Trophoblast cell (in vitro differentiated cells and primary cell): ENCODE results near the gene CTSA.

Experiments used
- DNase-seq, 2 donors: peaks; one replicate each; pipeline ENCODE4 v3.0.0-alpha.2; 2016
- H2AFZ ChIP-seq: 2 replicates; pipeline ENCODE4 v1.6.1; 2013; ENCODE audit warnings: low read length, moderate library complexity, mild to moderate bottlenecking; ENCODE audit not compliant: insufficient read depth, poor library complexity
- H2AK5ac ChIP-seq: 2 replicates; pipeline ENCODE4 v1.6.1; 2013; ENCODE audit warnings: mild to moderate bottlenecking, low read length
- H2BK120ac ChIP-seq: 2 replicates; pipeline ENCODE4 v1.6.1; 2013; ENCODE audit warnings: low read length, mild to moderate bottlenecking, moderate library complexity; ENCODE audit not compliant: insufficient read depth, poor library complexity
- H2BK12ac ChIP-seq: 2 replicates; pipeline ENCODE4 v1.6.1; 2013; ENCODE audit warnings: mild to moderate bottlenecking, low read length, moderate library complexity
- H2BK5ac ChIP-seq: 2 replicates; pipeline ENCODE4 v1.6.1; 2013; ENCODE audit warnings: low read length, low read depth, moderate library complexity, mild to moderate bottlenecking; ENCODE audit not compliant: poor library complexity
- H3K14ac ChIP-seq: 2 replicates; pipeline ENCODE4 v1.6.1; 2013; ENCODE audit warnings: mild to moderate bottlenecking, low read length
- H3K18ac ChIP-seq: 2 replicates; pipeline ENCODE4 v1.6.1; 2013; ENCODE audit warnings: mild to moderate bottlenecking, low read length
- H3K23ac ChIP-seq: 2 replicates; pipeline ENCODE4 v1.6.1; 2013; ENCODE audit warnings: low read length
- H3K27ac ChIP-seq: 2 replicates; pipeline ENCODE4 v1.5.1; 2013; ENCODE audit warnings: low read depth, mild to moderate bottlenecking, inconsistent platforms, low read length, moderate library complexity
- H3K27me3 ChIP-seq: 2 replicates; pipeline ENCODE4 v1.6.1; 2013; ENCODE audit warnings: inconsistent platforms, mild to moderate bottlenecking, low read length, moderate library complexity; ENCODE audit not compliant: insufficient read depth
- H3K36me3 ChIP-seq, 2 experiments: 1 replicate in 1 of 2; 2 replicates in 1 of 2; pipeline ENCODE4 v1.6.1; 2013; ENCODE audit warnings: low read length in 2 of 2, mild to moderate bottlenecking in 2 of 2, moderate library complexity in 1 of 2; ENCODE audit not compliant: insufficient read depth in 2 of 2, control insufficient read depth in 1 of 2
- H3K4ac ChIP-seq: 2 replicates; pipeline ENCODE4 v1.6.1; 2013; ENCODE audit warnings: low read depth, mild to moderate bottlenecking, low read length, moderate library complexity
- H3K4me1 ChIP-seq, 2 experiments: 1 replicate in 1 of 2; 2 replicates in 1 of 2; pipeline ENCODE4 v1.6.1; 2013; ENCODE audit warnings: low read length in 2 of 2, mild to moderate bottlenecking in 2 of 2, moderate library complexity in 1 of 2; ENCODE audit not compliant: insufficient read depth in 2 of 2, control insufficient read depth in 1 of 2
- H3K4me2 ChIP-seq: 2 replicates; pipeline ENCODE4 v1.6.1; 2013; ENCODE audit warnings: inconsistent platforms, mild to moderate bottlenecking, low read length, moderate library complexity
- H3K4me3 ChIP-seq: 2 replicates; pipeline ENCODE4 v1.5.1; 2013; ENCODE audit warnings: mild to moderate bottlenecking, low read depth, low read length, inconsistent platforms
- H3K79me1 ChIP-seq: one replicate; pipeline ENCODE4 v1.6.1; 2013; ENCODE audit warnings: low read length
- H3K79me2 ChIP-seq: 2 replicates; pipeline ENCODE4 v1.6.1; 2013; ENCODE audit warnings: low read length, mild to moderate bottlenecking; ENCODE audit not compliant: control insufficient read depth, insufficient read depth, poor library complexity
- H3K9ac ChIP-seq: 2 replicates; pipeline ENCODE4 v1.6.1; 2013; ENCODE audit warnings: mild to moderate bottlenecking, low read length
- H3K9me3 ChIP-seq: 2 replicates; pipeline ENCODE4 v1.6.1; 2013; ENCODE audit warnings: low read depth, mild to moderate bottlenecking, control low read depth, inconsistent platforms, low read length; ENCODE audit not compliant: insufficient read depth
- H4K12ac ChIP-seq: 2 replicates; pipeline ENCODE4 v1.6.1; 2013; ENCODE audit warnings: low read depth, mild to moderate bottlenecking, low read length, moderate library complexity
- H4K8ac ChIP-seq: 2 replicates; pipeline ENCODE4 v1.6.1; 2013; ENCODE audit warnings: low read depth, mild to moderate bottlenecking, low read length, moderate library complexity
- H4K91ac ChIP-seq: one replicate; pipeline ENCODE4 v1.6.1; 2013; ENCODE audit warnings: low read depth, mild to moderate bottlenecking, low read length, moderate library complexity
- WGBS: extraction: QIAGEN DNeasy Blood & Tissue Kit; methylation state at CpG from one replicate; pipeline ENCODE4 v1.1.7; 2013; ENCODE audit warnings: missing lambda C conversion rate; ENCODE audit not compliant: insufficient read length, insufficient coverage; ENCODE audit errors: extremely low coverage; 5-methylcytosine and 5-hydroxymethylcytosine counted together

CTSA gene

GRCh38 chr20:45921337-45922189 is 30.4 kb downstream of the CTSA start:
- no peak overlapping the region for H4K12ac ChIP-seq
- no peaks in the 10 kb centered on the region for H3K36me3 ChIP-seq
- H3K79me2 ChIP-seq = no peaks in the 10 kb centered on the region
- H3K4me3 ChIP-seq = no peak overlapping the region
- no peaks in the 10 kb centered on the region for H3K9me3 ChIP-seq
- no peak overlapping the region for H3K4me2 ChIP-seq
- H3K79me1 ChIP-seq = no peaks in the 10 kb centered on the region
- H4K91ac ChIP-seq = no peak overlapping the region
- no peaks in the 10 kb centered on the region for H3K4me1 ChIP-seq
- H3K14ac ChIP-seq = no peak overlapping the region
- H2BK12ac ChIP-seq = no peak overlapping the region
- no peak for DNase-seq
- no peak overlapping the region for H3K27ac ChIP-seq
- no peaks in the 10 kb centered on the region for H3K27me3 ChIP-seq
- H3K18ac ChIP-seq = no peak overlapping the region
- H2AFZ ChIP-seq = no peak overlapping the region
- H2AK5ac ChIP-seq = no peak overlapping the region
- no peak overlapping the region for H2BK120ac ChIP-seq
- H2BK5ac ChIP-seq = no peak overlapping the region
- H4K8ac ChIP-seq = no peak overlapping the region
- WGBS = no CpG with 5 or more reads among the region's 11 CpGs
- H3K23ac ChIP-seq = no peak overlapping the region
- no peak overlapping the region for H3K4ac ChIP-seq
- H3K9ac ChIP-seq = no peak overlapping the region

- H3K79me1 ChIP-seq = no peaks in the 10 kb centered on the region
Measured at GRCh38 chr20:45924391-45925261, 33.5 kb downstream of the CTSA start.

GRCh38 chr20:45925821-45926506 is 34.8 kb downstream of the CTSA start:
- Histone ChIP-seq H3K23ac (no peak overlapping the region), H2BK120ac (no peak overlapping the region), H3K4me2 (no peak overlapping the region), H3K9me3 (no peaks in the 10 kb centered on the region), H3K4me1 (no peaks in the 10 kb centered on the region), H4K8ac (no peak overlapping the region), H3K79me2 (no peaks in the 10 kb centered on the region), H3K27ac (no peak overlapping the region), H2AFZ (no peak overlapping the region), H2BK5ac (no peak overlapping the region), H3K4ac (no peak overlapping the region), H3K9ac (no peak overlapping the region), H3K14ac (no peak overlapping the region), H3K4me3 (no peak overlapping the region), H3K18ac (no peak overlapping the region), H3K79me1 (no peaks in the 10 kb centered on the region), H4K12ac (no peak overlapping the region), H2BK12ac (no peak overlapping the region), H2AK5ac (no peak overlapping the region), H3K27me3 (no peaks in the 10 kb centered on the region), H4K91ac (no peak overlapping the region), H3K36me3 (no peaks in the 10 kb centered on the region)
- DNase-seq = no peak
- WGBS = no CpG with 5 or more reads among the region's 9 CpGs

More at GRCh38 chr20:45924391-45925261, 33.5 kb downstream of the CTSA start:
- Histone ChIP-seq H2BK12ac (no peak overlapping the region), H4K91ac (no peak overlapping the region), H2AK5ac (no peak overlapping the region), H3K4ac (no peak overlapping the region), H3K9me3 (no peaks in the 10 kb centered on the region), H2BK120ac (no peak overlapping the region), H3K23ac (no peak overlapping the region), H3K4me1 (no peaks in the 10 kb centered on the region), H3K79me2 (no peaks in the 10 kb centered on the region), H3K36me3 (no peaks in the 10 kb centered on the region), H3K18ac (no peak overlapping the region), H4K12ac (no peak overlapping the region), H3K14ac (no peak overlapping the region), H3K4me3 (no peak overlapping the region), H3K27ac (no peak overlapping the region), H2BK5ac (no peak overlapping the region), H3K4me2 (no peak overlapping the region), H2AFZ (no peak overlapping the region), H4K8ac (no peak overlapping the region), H3K27me3 (no peaks in the 10 kb centered on the region), H3K9ac (no peak overlapping the region)
- WGBS = no CpG with 5 or more reads among the region's 21 CpGs
- DNase-seq = no peak

GRCh38 chr20:45926731-45927070 is 35.6 kb downstream of the CTSA start:
- Histone ChIP-seq H3K14ac (no peak overlapping the region), H3K79me2 (no peaks in the 10 kb centered on the region), H3K18ac (no peak overlapping the region), H4K12ac (no peak overlapping the region), H3K4me2 (no peak overlapping the region), H3K79me1 (no peaks in the 10 kb centered on the region), H3K36me3 (no peaks in the 10 kb centered on the region), H3K9ac (no peak overlapping the region), H3K4me3 (no peak overlapping the region), H3K4me1 (no peaks in the 10 kb centered on the region), H2AK5ac (no peak overlapping the region), H3K27me3 (no peaks in the 10 kb centered on the region), H4K8ac (no peak overlapping the region), H2BK120ac (no peak overlapping the region), H2BK5ac (no peak overlapping the region), H2BK12ac (no peak overlapping the region), H4K91ac (no peak overlapping the region), H3K4ac (no peak overlapping the region), H2AFZ (no peak overlapping the region), H3K9me3 (no peaks in the 10 kb centered on the region), H3K23ac (no peak overlapping the region), H3K27ac (no peak overlapping the region)
- WGBS = no CpG with 5 or more reads among the region's 2 CpGs
- no peak for DNase-seq
